HG02852 (cell line): ENCODE results near the gene LHPP.

Source experiments
- ATAC-seq: cut with Tn5 transposase; IDR thresholded peaks from one replicate; pipeline ENCODE4 v1.9.1; 2021; ENCODE audit warnings: mild to moderate bottlenecking, moderate library complexity; ENCODE audit not compliant: unreplicated experiment

Gene LHPP

GRCh38 chr10:124520558-124521428 is 59.2 kb downstream of the LHPP start:
- ATAC-seq, result no peak

DNA sequence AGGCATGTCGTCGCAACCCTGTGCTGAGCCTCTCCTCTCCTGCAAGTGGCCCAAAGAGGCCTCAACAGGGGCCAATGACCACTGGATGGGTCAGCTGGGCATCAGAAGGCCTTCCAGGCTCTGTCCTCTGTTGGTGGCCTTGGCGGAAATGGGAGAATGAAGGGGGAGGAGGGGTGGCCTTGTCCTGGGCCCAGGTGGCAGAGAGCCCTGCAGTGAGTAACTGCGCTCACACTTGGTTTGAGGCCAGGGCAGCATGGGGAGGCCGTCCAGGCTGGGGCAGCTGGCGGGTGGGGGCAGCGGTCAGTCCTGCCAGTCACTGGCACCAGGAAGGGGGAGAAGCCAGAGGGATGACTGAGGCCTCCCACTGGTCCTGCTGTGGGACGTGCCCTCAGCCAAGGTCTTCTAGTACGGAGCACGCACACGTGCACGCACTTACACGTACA is 59.8 kb downstream of the LHPP start:
- ATAC-seq, result no peak

GRCh38 chr10:124522131-124522932 is 60.7 kb downstream of the LHPP start:
- no peak for ATAC-seq

DNA sequence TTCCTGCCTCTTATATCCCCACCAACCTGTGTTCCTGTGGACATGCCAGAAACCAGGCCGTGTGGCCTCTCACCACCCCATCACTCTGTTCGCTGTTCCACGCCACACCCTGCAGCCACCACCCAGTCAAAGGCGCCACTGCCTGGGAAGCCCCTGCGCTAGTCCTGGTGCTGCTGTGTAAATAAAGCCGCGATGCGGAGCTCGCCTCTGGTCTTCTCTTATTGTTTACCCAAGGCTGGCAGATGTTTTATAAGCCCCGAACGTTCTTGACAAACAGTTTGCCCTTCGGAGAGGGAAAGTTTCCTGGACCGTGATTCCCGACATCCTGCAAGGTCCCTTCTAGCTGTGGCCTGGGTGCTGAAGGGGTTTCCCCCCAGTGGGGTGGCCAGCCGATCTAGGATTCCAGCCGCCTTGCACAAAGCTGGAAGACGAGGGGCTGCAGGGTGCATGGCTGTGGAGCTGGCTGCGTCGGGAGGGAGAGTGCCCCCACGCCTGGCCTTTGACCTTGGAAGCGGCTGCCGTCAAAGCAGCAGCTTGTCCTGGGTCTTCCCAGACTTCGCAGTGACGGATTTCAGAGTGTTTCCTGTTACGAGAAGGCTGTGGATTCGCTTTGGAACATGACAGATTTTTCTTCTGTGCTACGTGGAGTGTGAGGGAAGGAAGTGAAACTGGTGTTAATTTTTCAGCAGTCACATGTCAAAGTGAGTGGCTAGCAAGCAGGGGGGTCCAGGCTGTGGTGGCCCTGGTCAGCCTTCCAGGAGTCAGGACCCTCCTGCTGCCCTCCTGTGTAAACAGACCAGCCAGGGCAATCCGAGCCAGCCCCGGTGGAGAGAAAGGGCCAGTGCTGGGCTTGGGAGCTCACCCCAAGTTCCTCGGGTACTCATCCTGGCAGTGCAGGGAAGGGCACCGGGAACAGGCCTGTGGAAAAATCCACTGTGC is 61.6 kb downstream of the LHPP start:
- no peak for ATAC-seq

- ATAC-seq, result no peak
Observed at GRCh38 chr10:124523901-124524300, 62.3 kb downstream of the LHPP start.

- ATAC-seq, result no peak
Observed at GRCh38 chr10:124524991-124525653, 63.5 kb downstream of the LHPP start.

- ATAC-seq, result no peak
Observed at GRCh38 chr10:124525751-124526600, 64.4 kb downstream of the LHPP start.

- ATAC-seq, result no peak
Observed at GRCh38 chr10:124526621-124527267, 65.1 kb downstream of the LHPP start.

- no peak for ATAC-seq
Observed at GRCh38 chr10:124527874-124528395, 66.3 kb downstream of the LHPP start.

DNA sequence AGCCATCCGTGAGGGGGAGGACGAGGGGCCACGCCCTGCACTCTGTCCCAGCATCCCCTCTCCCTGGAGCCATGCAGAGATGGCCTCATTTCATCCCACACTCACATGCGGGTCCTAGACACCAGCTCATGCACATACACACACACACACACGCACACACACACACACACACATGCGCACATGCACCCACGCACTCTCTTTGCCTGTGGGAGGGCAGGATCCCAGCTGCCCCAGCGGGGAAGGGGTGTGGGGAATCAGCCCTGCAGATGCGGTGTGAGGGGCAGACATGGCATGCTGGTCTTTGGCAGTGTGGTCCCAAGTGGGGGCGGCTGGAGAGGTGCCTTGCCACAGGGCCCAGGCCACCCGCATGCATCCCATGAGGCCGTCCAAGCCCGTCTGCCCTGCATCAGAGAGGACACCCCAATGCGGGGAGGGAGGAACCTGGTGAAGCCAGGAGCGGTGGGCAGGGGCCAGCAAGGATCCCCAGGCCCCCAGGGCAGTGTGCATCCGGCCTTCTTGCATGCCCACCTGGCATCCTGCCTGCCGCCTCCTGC is 68.1 kb downstream of the LHPP start:
- ATAC-seq, result peak; percentile 8

DNA sequence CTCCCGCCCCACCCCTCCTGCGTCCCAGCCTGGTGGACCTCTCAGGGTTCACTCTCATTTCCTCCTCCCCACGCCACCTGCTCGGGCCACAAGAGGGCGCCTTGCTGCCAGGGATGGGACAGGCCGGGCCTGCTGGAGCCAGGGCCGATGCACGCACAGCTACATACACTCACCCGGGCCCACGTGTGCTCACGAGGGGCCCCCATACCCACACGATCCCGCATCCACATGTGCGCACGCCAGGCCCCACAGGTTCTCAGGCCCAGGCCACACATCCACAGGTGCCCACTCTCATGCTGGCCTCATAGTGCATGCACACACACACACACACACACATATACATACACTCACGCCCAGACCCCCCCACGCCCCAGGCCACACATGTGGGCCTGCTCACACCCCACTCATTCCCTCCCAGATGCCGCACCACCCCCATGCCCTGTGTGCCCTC is 68.6 kb downstream of the LHPP start:
- ATAC-seq, result peak; percentile 95

GRCh38 chr10:124530816-124531215 is 69.2 kb downstream of the LHPP start:
- ATAC-seq, result no peak

DNA sequence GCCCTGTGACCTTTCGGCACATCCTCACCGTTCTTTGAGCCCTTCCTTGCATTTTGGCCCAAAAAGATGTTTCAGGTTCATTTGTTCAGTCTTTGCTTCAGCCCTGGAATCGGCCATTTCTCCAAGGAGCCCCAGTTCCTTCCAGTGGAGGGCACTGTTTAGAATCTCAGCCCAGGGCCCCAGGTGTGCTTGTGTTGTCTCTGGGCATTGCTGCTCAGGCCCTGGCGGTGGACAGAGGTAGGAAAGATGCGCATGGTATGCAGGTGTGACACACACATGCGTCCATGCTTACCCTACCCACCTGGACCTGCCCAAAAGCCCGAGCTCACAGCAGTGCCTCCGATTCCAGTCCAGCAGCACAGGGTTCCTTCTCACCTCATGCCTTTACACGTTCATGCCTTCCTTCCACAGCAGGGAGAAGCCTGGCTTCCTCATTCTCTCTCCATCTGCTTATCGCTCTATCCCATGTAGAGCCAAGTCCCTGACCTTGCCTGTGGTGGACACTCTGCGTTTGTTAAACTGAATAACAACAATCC is 70.6 kb downstream of the LHPP start:
- no peak for ATAC-seq

DNA sequence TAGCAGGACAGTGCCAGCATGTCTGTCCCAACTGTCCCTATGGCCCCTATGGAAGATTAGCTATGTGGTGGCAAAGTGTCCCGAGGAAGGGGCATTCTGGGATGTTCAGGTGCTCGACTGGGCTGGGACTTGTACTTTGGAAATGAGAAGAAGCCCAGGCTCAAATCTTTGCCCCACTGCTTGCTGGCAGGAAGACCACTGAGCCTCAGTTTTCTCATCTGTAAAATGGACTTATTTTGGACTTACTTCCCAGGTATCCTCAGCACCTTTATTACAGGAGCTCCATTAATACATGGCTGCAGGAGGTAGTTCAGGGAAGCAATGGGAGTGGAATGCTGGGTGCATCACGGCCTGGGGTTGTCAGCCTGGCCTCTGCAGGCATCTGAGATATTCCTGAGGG is 71.2 kb downstream of the LHPP start:
- ATAC-seq, result no peak

GRCh38 chr10:124533266-124533665 is 71.6 kb downstream of the LHPP start:
- no peak for ATAC-seq

DNA sequence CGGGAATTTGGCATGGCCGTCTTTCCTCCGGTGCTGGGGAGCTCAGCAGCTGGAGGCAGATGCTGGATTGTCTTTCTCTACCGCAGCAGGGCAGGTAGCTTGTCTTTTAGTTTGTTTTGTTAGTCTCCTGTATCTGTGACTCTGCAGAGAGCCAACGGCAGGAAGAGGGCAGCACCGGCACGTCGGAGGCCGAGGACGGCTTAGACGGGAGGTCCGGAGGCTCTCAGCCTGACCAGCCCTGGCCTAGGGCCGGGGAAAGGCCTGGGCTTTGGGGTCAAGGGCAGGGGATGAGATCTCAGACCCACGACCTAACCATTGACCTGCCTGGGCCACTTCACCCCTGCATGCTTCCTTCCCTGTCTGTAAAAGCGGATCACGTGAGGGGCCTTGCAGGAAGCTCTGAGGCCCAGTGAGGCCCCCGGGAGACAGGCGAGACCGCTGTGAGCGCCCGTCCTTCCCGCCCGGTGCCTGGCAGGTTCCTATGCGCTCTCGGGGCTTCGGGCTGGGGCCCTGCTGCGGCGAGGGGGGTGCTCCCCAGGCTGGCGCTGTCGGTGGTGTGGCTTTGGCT is 72.7 kb downstream of the LHPP start:
- no peak for ATAC-seq

GRCh38 chr10:124534826-124535601 is 73.4 kb downstream of the LHPP start:
- no peak for ATAC-seq
